A549 (cell line): Measurements from ENCODE around the gene CPAMD8. TPM values are rescaled to one million over a fixed set of nuclear protein-coding genes. Genes with fewer than 3 reads are reported as not detected.
A peak's percentile ranks its signal among the peaks of the same experiment; 100 is the strongest.

Experiments
- ATAC-seq, 2 experiments: fragments of 200-7000 bp in 1 of 2; fragments of >200 bp in 1 of 2; cut with Nextera tagmentation in 1 of 2; cut with Tn5 transposase in 1 of 2; 3 replicates each; pipeline versions ENCODE4 v1.8.0 to v1.9.1; 2018 to 2020; ENCODE audit warnings: mild to moderate bottlenecking in 1 of 2, moderate library complexity in 1 of 2
- CTCF ChIA-PET: fragments of 300-600 bp; sonication (Branson Sonifier 250); formaldehyde crosslinking; extraction: SDS; loops from one replicate; lab custom pipeline; 2021; ENCODE audit warnings: antibody characterized with exemption, inconsistent platforms; lab: Yijun Ruan, JAX
- POLR2A ChIA-PET: fragments of 350-600 bp; formaldehyde crosslinking; extraction: SDS; loops from one replicate; lab custom pipeline; 2021; ENCODE audit warnings: antibody characterized with exemption, inconsistent platforms; lab: Yijun Ruan, JAX
- DNase-seq, 2 experiments: peaks; one replicate each; pipeline versions ENCODE4 v3.0.0 to v3.0.0-alpha.2; 2011 to 2016; ENCODE audit warnings: low read depth in 1 of 2, low spot score in 1 of 2
- FAIRE-seq: peaks from 2 replicates; lab custom pipeline; 2011; peaks lifted over from hg19 to GRCh38; lab: Jason Lieb, UNC
- H3K27ac ChIP-seq, 2 experiments: fragments of >200 bp; sonication (Bioruptor Twin); formaldehyde crosslinking; 3 replicates each; pipeline ENCODE4 v1.5.1; 2016 to 2017
- H3K4me1 ChIP-seq: fragments of >200 bp; sonication (Bioruptor Twin); formaldehyde crosslinking; 3 replicates; pipeline ENCODE4 v1.6.1; 2016
- H3K4me2 ChIP-seq: fragments of >200 bp; sonication (Bioruptor Twin); formaldehyde crosslinking; 3 replicates; pipeline ENCODE4 v1.6.1; 2016
- H3K4me3 ChIP-seq: fragments of >200 bp; sonication (Bioruptor Twin); formaldehyde crosslinking; 3 replicates; pipeline ENCODE4 v1.5.1; 2016
- H3K9me3 ChIP-seq: fragments of >200 bp; sonication (Bioruptor Twin); formaldehyde crosslinking; 3 replicates; pipeline ENCODE4 v1.6.1; 2016
- BCL3 ChIP-seq: fragments of >200 bp; sonication (Bioruptor Twin); formaldehyde crosslinking; IDR thresholded peaks from 3 replicates; pipeline ENCODE4 v1.6.1; 2016
- CBX2 ChIP-seq: fragments of 200-600 bp; sonication (generic); IDR thresholded peaks from 2 replicates; pipeline ENCODE4 v1.6.1; 2016; ENCODE audit warnings: low read depth, mild to moderate bottlenecking, borderline replicate concordance
- CEBPB ChIP-seq, 2 experiments: fragments of >200 bp in 1 of 2; sonication (Bioruptor Twin) in 1 of 2; formaldehyde crosslinking in 1 of 2; IDR thresholded peaks; 2 replicates each; pipeline ENCODE4 v1.6.1; 2012 to 2016
- CHD2 ChIP-seq: fragments of 150-350 bp; IDR thresholded peaks from 2 replicates; pipeline ENCODE4 v1.6.1; 2014; ENCODE audit warnings: low read length; ENCODE audit not compliant: partially characterized antibody
- CTCF ChIP-seq: fragments of >200 bp; sonication (Bioruptor Twin); formaldehyde crosslinking; IDR thresholded peaks from 3 replicates; pipeline ENCODE4 v1.5.1; 2016
- E2F6 ChIP-seq: IDR thresholded peaks from 2 replicates; pipeline ENCODE4 v1.6.1; 2012; ENCODE audit warnings: low read depth, borderline replicate concordance
- EHF ChIP-seq: fragments of 250-450 bp; sonication (Bioruptor Pico); IDR thresholded peaks from 2 replicates; pipeline ENCODE4 v1.5.0; 2020; ENCODE audit warnings: mild to moderate bottlenecking
- EHMT2 ChIP-seq: fragments of 200-600 bp; sonication (generic); IDR thresholded peaks from 2 replicates; pipeline ENCODE4 v1.6.1; 2016; ENCODE audit warnings: antibody characterized with exemption, low read depth, mild to moderate bottlenecking, moderate library complexity
- FOSB ChIP-seq: fragments of 250-450 bp; sonication (Bioruptor Pico); IDR thresholded peaks from 2 replicates; pipeline ENCODE4 v1.5.0; 2020; ENCODE audit warnings: mild to moderate bottlenecking, moderate library complexity
- HEYL ChIP-seq: fragments of 250-450 bp; sonication (Bioruptor Pico); IDR thresholded peaks from 2 replicates; pipeline ENCODE4 v1.8.0; 2021; ENCODE audit warnings: mild to moderate bottlenecking, moderate library complexity
- HMGXB4 ChIP-seq: fragments of 250-450 bp; sonication (Bioruptor Pico); IDR thresholded peaks from 2 replicates; pipeline ENCODE4 v1.5.0; 2021; ENCODE audit warnings: mild to moderate bottlenecking, moderate library complexity, borderline replicate concordance
- HOXB13 ChIP-seq: fragments of 250-450 bp; sonication (Bioruptor Pico); IDR thresholded peaks from 2 replicates; pipeline ENCODE4 v1.5.0; 2020; ENCODE audit warnings: low read depth, mild to moderate bottlenecking, moderate library complexity
- HOXB5 ChIP-seq: fragments of 250-450 bp; sonication (Bioruptor Pico); IDR thresholded peaks from 2 replicates; pipeline ENCODE4 v1.5.0; 2020; ENCODE audit warnings: mild to moderate bottlenecking, moderate library complexity
- JUNB ChIP-seq: fragments of >200 bp; sonication (Bioruptor Twin); formaldehyde crosslinking; IDR thresholded peaks from 2 replicates; pipeline ENCODE4 v1.6.1; 2016
- KDM5A ChIP-seq: fragments of 200-600 bp; sonication (generic); IDR thresholded peaks from 2 replicates; pipeline ENCODE4 v1.6.1; 2016; ENCODE audit warnings: antibody characterized with exemption, mild to moderate bottlenecking
- MAFK ChIP-seq: fragments of 450-650 bp; IDR thresholded peaks from 2 replicates; pipeline ENCODE4 v1.6.1; 2014; ENCODE audit not compliant: partially characterized antibody
- MAZ ChIP-seq: fragments of 150-350 bp; IDR thresholded peaks from 2 replicates; pipeline ENCODE4 v1.6.1; 2014; ENCODE audit warnings: antibody characterized with exemption, low read depth, low read length, borderline replicate concordance
- NFE2L2 ChIP-seq: fragments of 150-350 bp; conservative IDR thresholded peaks from 2 replicates; pipeline ENCODE4 v1.6.1; 2014; ENCODE audit warnings: low read length
- PHF8 ChIP-seq: fragments of 200-600 bp; sonication (generic); IDR thresholded peaks from 2 replicates; pipeline ENCODE4 v1.6.1; 2016; ENCODE audit warnings: low read depth, mild to moderate bottlenecking, antibody characterized with exemption, moderate library complexity, borderline replicate concordance
- POLR2A ChIP-seq: IDR thresholded peaks from 2 replicates; pipeline ENCODE4 v1.6.1; 2012; ENCODE audit warnings: mild to moderate bottlenecking, low read length
- POLR2AphosphoS2 ChIP-seq: conservative IDR thresholded peaks from 2 replicates; pipeline ENCODE4 v1.6.1; 2012; ENCODE audit warnings: low read length, improper control_type of control experiment, inconsistent platforms
- RARB ChIP-seq: fragments of 250-450 bp; sonication (Bioruptor Pico); IDR thresholded peaks from 2 replicates; pipeline ENCODE4 v1.8.0; 2021; ENCODE audit warnings: mild to moderate bottlenecking, moderate library complexity
- RCOR1 ChIP-seq: fragments of 150-350 bp; IDR thresholded peaks from 2 replicates; pipeline ENCODE4 v1.6.1; 2014; ENCODE audit warnings: antibody characterized with exemption, low read length, low read depth
- SREBF2 ChIP-seq: fragments of 450-650 bp; IDR thresholded peaks from 2 replicates; pipeline ENCODE4 v1.6.1; 2014; ENCODE audit warnings: mild to moderate bottlenecking, moderate library complexity
- TP53 ChIP-seq: fragments of 250-450 bp; sonication (Bioruptor Pico); IDR thresholded peaks from 2 replicates; pipeline ENCODE4 v1.5.0; 2021; ENCODE audit warnings: mild to moderate bottlenecking, moderate library complexity
- ZFP36 ChIP-seq: fragments of 450-650 bp; IDR thresholded peaks from 2 replicates; pipeline ENCODE4 v1.6.1; 2014; ENCODE audit warnings: borderline replicate concordance; ENCODE audit not compliant: partially characterized antibody
- ZSCAN20 ChIP-seq: fragments of 250-450 bp; sonication (Bioruptor Pico); IDR thresholded peaks from 2 replicates; pipeline ENCODE4 v1.8.0; 2022; ENCODE audit warnings: mild to moderate bottlenecking, moderate library complexity
- WGBS: methylation state at CpG from one replicate; pipeline ENCODE4 v1.1.6; 2017; ENCODE audit errors: missing lambda C conversion rate; 5-methylcytosine and 5-hydroxymethylcytosine counted together
- polyA plus RNA-seq, 4 experiments: library from polyadenylated mRNA; depleted of rRNA in 3 of 4; stranded (reverse); fragments of >200 nt; fragmentation: RNase III in 1 of 4; extraction: RNeasy Plus Mini Kit Qiagen cat#74134 plus additional on column Dnase treatment in 1 of 4; gene quantifications; 2 replicates in 3 of 4; 3 replicates in 1 of 4; pipeline ENCODE4 v1.2.3, GENCODE V29; 2011 to 2017

The CPAMD8 gene
- polyA plus RNA-seq, 2 of the 4 experiments (the other 2 are of a cell fraction): 0.03 TPM; not detected in 1

- ATAC-seq: no peak
- ChIA-PET POLR2A (no interaction called here), CTCF (no interaction called here)
- H3K27ac ChIP-seq: no peak overlapping the region
- no peak for FAIRE-seq
- DNase-seq: no peak
- 92% methylated on average over 20 of the region's 48 CpGs for WGBS
- H3K4me3 ChIP-seq: no peak overlapping the region
- no peaks in the 10 kb centered on the region for H3K9me3 ChIP-seq
- H3K4me2 ChIP-seq: no peak overlapping the region
- no peaks in the 10 kb centered on the region for H3K4me1 ChIP-seq
- TF ChIP-seq SREBF2: no peak
- TF ChIP-seq POLR2AphosphoS2: no peak
- no peak for TF ChIP-seq EHMT2
- TF ChIP-seq KDM5A: no peak
- no peak for TF ChIP-seq TP53
- TF ChIP-seq HOXB13: no peak
- no peak for TF ChIP-seq CHD2
- TF ChIP-seq RARB: no peak
- no peak for TF ChIP-seq JUNB
- no peak for TF ChIP-seq RCOR1
- no peak for TF ChIP-seq ZSCAN20
Measured at GRCh38 chr19:16889883-16890460, 136.6 kb downstream of the CPAMD8 start.

- no peaks in the 10 kb centered on the region for H3K9me3 ChIP-seq
- ATAC-seq: peak; percentile 25 to 32; a peak in 1 of 6 replicates
Measured at GRCh38 chr19:16889366-16889882, 137.2 kb downstream of the CPAMD8 start.

More at GRCh38 chr19:16889366-16889882, 137.2 kb downstream of the CPAMD8 start:
- ChIA-PET POLR2A (no interaction called here), CTCF (no interaction called here)
- DNase-seq: no peak
- TF ChIP-seq E2F6 (no peak), CTCF (no peak), BCL3 (no peak), MAZ (no peak), FOSB (no peak), SREBF2 (no peak), POLR2AphosphoS2 (no peak), HOXB5 (CRISPR knock-in tag) (no peak), NFE2L2 (no peak), POLR2A (no peak), MAFK (no peak), HMGXB4 (CRISPR knock-in tag) (no peak), ZFP36 (no peak), PHF8 (no peak), HEYL (CRISPR knock-in tag) (no peak), EHF (CRISPR knock-in tag) (no peak), CEBPB (IDR thresholded peaks at IDR 0.05) (no peak), CBX2 (no peak), HOXB13 (no peak), TP53 (no peak)
- Histone ChIP-seq H3K27ac (no peak overlapping the region), H3K4me2 (no peak overlapping the region), H3K4me1 (no peaks in the 10 kb centered on the region), H3K4me3 (no peak overlapping the region)
- WGBS: 83% methylated on average over 9 of the region's 22 CpGs
- no peak for FAIRE-seq
